T-cell (primary cell): ENCODE measurements around the gene AKT1. TPM values are rescaled to one million over a fixed set of nuclear protein-coding genes. Genes with fewer than 3 reads are reported as not detected.
A peak's percentile ranks its signal among the peaks of the same experiment; 100 is the strongest.

Experiments
- ATAC-seq, 4 experiments: fragments of 200-7000 bp in 3 of 4; fragments of 150-1000 bp in 1 of 4; cut with Tn5 transposase; replicated peaks in 1 of 4; 1 replicate in 3 of 4; 2 replicates in 1 of 4; pipeline ENCODE4 v1.10.0; 2021; ENCODE audit warnings: moderate library complexity in 3 of 4, mild to moderate bottlenecking in 2 of 4, moderate number of reproducible peaks in 1 of 4
- CTCF ChIA-PET, 2 donors: fragments of 300-600 bp; sonication (Branson Sonifier 250); formaldehyde crosslinking; loops; one replicate each; lab custom pipeline; 2022; ENCODE audit warnings: antibody characterized with exemption in 2 of 2; lab: Charles Lee
- POLR2A ChIA-PET, 2 donors: fragments of 300-600 bp; sonication (Branson Sonifier 250); formaldehyde crosslinking; loops; one replicate each; lab custom pipeline; 2022; ENCODE audit warnings: antibody characterized with exemption in 2 of 2; lab: Charles Lee
- DNase-seq, 35 experiments: peaks; one replicate each; pipeline versions ENCODE4 v3.0.0 to v3.0.0-alpha.2; 2013 to 2023
- H3K27ac ChIP-seq: one replicate; pipeline ENCODE4 v1.5.1; 2013; ENCODE audit warnings: low read length
- H3K27me3 ChIP-seq, 2 experiments: replicated peaks in 1 of 2; 1 replicate in 1 of 2; 2 replicates in 1 of 2; pipeline versions ENCODE4 v1.6.1 to v1.7.0; 2013; ENCODE audit warnings: low read length in 1 of 2, mixed read lengths in 1 of 2; ENCODE audit not compliant: control insufficient read depth in 2 of 2, insufficient read depth in 2 of 2; ENCODE audit errors: extremely low read depth in 1 of 2
- H3K36me3 ChIP-seq, 2 donors: 1 replicate in 1 of 2; 2 replicates in 1 of 2; pipeline versions ENCODE4 v1.6.1 to v1.7.0; 2013; ENCODE audit warnings: low read length in 1 of 2; ENCODE audit not compliant: control insufficient read depth in 2 of 2, insufficient read depth in 1 of 2; ENCODE audit errors: extremely low read depth in 1 of 2
- H3K4me1 ChIP-seq, 2 experiments: 1 replicate in 1 of 2; 2 replicates in 1 of 2; pipeline versions ENCODE4 v1.6.1 to v1.7.0; 2013; ENCODE audit warnings: low read length in 2 of 2, mixed read lengths in 1 of 2; ENCODE audit not compliant: insufficient read depth in 2 of 2, control insufficient read depth in 1 of 2; ENCODE audit errors: extremely low read depth in 1 of 2
- H3K4me3 ChIP-seq, 2 donors: 1 replicate in 1 of 2; 2 replicates in 1 of 2; pipeline versions ENCODE4 v1.5.1 to v1.7.0; 2013; ENCODE audit warnings: mild to moderate bottlenecking in 2 of 2, low read length in 1 of 2, moderate library complexity in 1 of 2; ENCODE audit not compliant: control insufficient read depth in 1 of 2; ENCODE audit errors: extremely low read depth in 1 of 2
- H3K9me3 ChIP-seq: 2 replicates; pipeline ENCODE4 v1.7.0; 2013
- H3K27ac Mint-ChIP-seq, 2 donors: one replicate each; pipeline ENCODE4 v1.8.0; 2020 to 2021; ENCODE audit warnings: mild to moderate bottlenecking in 2 of 2, mixed read lengths in 2 of 2
- H3K27me3 Mint-ChIP-seq, 2 donors: one replicate each; pipeline ENCODE4 v1.8.0; 2021 to 2022; ENCODE audit warnings: mixed read lengths in 2 of 2
- H3K36me3 Mint-ChIP-seq: one replicate; pipeline ENCODE4 v1.8.0; 2021; ENCODE audit warnings: mixed read lengths
- H3K4me1 Mint-ChIP-seq, 3 donors: one replicate each; pipeline ENCODE4 v1.8.0; 2020 to 2022; ENCODE audit warnings: mixed read lengths in 3 of 3, mild to moderate bottlenecking in 1 of 3
- H3K4me3 Mint-ChIP-seq, 3 donors: one replicate each; pipeline ENCODE4 v1.8.0; 2020 to 2022; ENCODE audit warnings: mild to moderate bottlenecking in 3 of 3, mixed read lengths in 3 of 3, moderate library complexity in 3 of 3
- H3K9me3 Mint-ChIP-seq, 3 donors: one replicate each; pipeline ENCODE4 v1.8.0; 2020 to 2022; ENCODE audit warnings: mixed read lengths in 3 of 3
- WGBS: methylation state at CpG from one replicate; pipeline ENCODE4 v1.1.5; 2013; ENCODE audit warnings: missing lambda C conversion rate; ENCODE audit not compliant: insufficient coverage; 5-methylcytosine and 5-hydroxymethylcytosine counted together
- total RNA-seq, 35 experiments: library from RNA in 6 of 35; stranded (reverse) in 6 of 35; fragments of 120-200 nt in 1 of 35; gene quantifications; one replicate each; pipeline versions ENCODE4 v1.2.1 to v1.2.4 and lab custom pipeline; 2013 to 2026

Gene AKT1
- total RNA-seq, 5 donors from 2014 or later (not counting 1 experiment from before 2014, with no cell fraction given): 68.4 to 113 (median 99.7) TPM

DNA sequence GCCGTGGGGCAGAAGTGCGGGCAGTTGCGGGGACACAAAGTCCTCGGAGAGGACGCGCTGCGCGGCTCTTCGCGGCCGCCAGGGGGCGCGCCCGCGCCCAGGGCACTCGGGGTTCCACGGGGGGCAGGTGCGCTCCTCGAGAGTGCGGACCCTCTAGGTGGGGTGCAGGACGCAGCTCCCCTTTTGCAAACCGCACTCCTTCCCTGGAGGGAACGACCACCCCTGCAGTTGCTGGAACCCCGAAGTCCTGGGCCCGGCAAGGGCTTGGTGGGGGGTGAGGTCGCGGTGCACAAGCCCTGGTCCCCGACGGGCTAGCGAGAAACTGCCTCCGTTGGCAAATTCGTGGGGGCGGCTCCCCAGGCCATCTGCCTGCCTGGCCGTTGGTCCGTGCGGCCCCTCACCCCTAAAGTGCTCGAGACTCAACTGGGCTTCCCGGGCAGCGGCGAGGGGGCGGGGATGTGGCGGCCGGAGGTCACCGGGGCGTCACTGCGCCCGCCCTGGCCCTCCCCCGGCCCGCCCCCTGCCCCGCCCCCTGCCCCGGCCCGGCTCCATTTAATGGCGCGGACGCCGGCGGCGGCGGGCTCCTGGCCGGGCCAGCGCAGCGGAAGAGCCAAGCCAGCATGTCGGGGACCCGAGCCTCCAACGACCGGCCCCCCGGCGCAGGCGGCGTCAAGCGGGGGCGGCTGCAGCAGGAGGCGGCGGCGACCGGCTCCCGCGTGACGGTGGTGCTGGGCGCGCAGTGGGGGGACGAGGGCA lies 71.7 kb downstream of the AKT1 start, which contains the start of gene ADSS1:
ADSS1 (plus strand) TSS at position 579 of the 756 bp plus-strand sequence; CDS start at position 621, 42 bp downstream.
- CTCF ChIA-PET: interaction anchor here in 1 of 2 donors (0.6 to 1.5 kb wide), 2 partner anchors 29 to 103 kb away, joined by 3 to 4 read pairs; partner anchors contain the start of gene SIVA1
- Histone ChIP-seq H3K9me3 (no peaks in the 10 kb centered on the region), H3K27ac (no peak within 1 kb of the TSS), H3K4me1 (peaks cover 0 to 15% of the 10 kb centered on the region in 2 experiments), H3K36me3 (no peaks in the 10 kb centered on the region), H3K4me3 (peak within 1 kb of the TSS; percentile 66 to 75), H3K27me3 (peaks cover 0 to 14% of the 10 kb centered on the region in 2 experiments)
- WGBS: under 1% methylated on average over 74 of the region's 82 CpGs
- Mint-ChIP-seq H3K27me3 (no peaks in the 10 kb centered on the region), H3K36me3 (peaks cover 5% of the 10 kb centered on the region), H3K4me1 (peaks cover 0 to 3% (median 0%) of the 10 kb centered on the region in 3 donors), H3K9me3 (no peaks in the 10 kb centered on the region), H3K27ac (no peak within 1 kb of the TSS), H3K4me3 (peak within 1 kb of the TSS; percentile 53 to 69 (median 69))
- ATAC-seq (peak; percentile 80 to 87 (median 83)), DNase-seq (peak in 33 of 35 experiments; percentile 23 to 77 (median 48))
- POLR2A ChIA-PET: no interaction called here

DNA sequence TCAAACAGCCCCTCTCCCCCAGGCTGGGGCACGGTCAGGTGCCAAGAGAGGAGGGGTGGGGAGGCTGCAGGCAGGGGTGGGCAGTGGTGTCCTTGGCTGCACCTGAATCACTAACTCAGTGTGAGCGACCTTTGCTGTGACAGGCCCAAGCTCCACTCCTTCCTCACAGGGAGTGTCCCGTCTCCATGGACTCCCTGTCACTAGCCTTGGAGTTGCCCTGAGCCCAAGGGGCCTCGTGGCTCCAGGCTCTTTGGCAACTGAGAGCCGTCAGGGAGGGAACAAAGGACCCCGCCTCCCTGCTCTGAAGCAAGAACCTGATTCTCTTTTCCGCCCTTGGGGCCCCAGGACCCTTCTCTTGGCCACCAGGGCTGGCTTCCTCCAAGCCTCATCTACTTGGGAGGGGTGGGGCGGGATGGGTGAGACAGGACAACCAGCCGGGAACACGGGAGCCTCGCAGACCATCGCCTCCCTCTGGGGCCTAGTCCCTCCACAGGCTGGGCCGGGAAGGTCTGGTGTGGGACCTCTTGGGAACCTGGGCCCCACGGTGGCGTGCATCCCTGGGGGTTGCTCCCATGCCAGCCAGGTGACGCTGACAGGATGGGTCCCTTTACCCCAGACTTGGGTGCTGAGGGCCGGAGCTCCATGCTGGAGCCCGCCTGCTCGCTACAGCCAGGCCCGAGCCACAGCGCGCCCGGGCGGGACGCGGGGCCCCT lies 72.5 kb downstream of the AKT1 start:
- H3K4me3 Mint-ChIP-seq: peak overlapping the region in 1 of 3 donors; percentile 53
- peaks cover 0 to 3% (median 0%) of the 10 kb centered on the region in 3 donors for H3K4me1 Mint-ChIP-seq
- peaks cover 5% of the 10 kb centered on the region for H3K36me3 Mint-ChIP-seq
- Histone ChIP-seq H3K27ac (no peak overlapping the region), H3K9me3 (no peaks in the 10 kb centered on the region), H3K4me1 (peaks cover 0 to 15% of the 10 kb centered on the region in 2 experiments), H3K4me3 (no peak overlapping the region), H3K27me3 (peaks cover 0 to 14% of the 10 kb centered on the region in 2 experiments), H3K36me3 (no peaks in the 10 kb centered on the region)
- DNase-seq (no peak), ATAC-seq (peak in 1 of 4 experiments; percentile 2)
- WGBS: 46% methylated on average over 19 of the region's 26 CpGs
- no peak overlapping the region for H3K27ac Mint-ChIP-seq
- H3K27me3 Mint-ChIP-seq: no peaks in the 10 kb centered on the region
- H3K9me3 Mint-ChIP-seq: no peaks in the 10 kb centered on the region
- ChIA-PET CTCF (interaction anchor here in 1 of 2 donors (0.6 to 1.5 kb wide), 2 partner anchors 29 to 104 kb away, joined by 3 to 4 read pairs; partner anchors contain the start of gene SIVA1), POLR2A (no interaction called here)

DNA sequence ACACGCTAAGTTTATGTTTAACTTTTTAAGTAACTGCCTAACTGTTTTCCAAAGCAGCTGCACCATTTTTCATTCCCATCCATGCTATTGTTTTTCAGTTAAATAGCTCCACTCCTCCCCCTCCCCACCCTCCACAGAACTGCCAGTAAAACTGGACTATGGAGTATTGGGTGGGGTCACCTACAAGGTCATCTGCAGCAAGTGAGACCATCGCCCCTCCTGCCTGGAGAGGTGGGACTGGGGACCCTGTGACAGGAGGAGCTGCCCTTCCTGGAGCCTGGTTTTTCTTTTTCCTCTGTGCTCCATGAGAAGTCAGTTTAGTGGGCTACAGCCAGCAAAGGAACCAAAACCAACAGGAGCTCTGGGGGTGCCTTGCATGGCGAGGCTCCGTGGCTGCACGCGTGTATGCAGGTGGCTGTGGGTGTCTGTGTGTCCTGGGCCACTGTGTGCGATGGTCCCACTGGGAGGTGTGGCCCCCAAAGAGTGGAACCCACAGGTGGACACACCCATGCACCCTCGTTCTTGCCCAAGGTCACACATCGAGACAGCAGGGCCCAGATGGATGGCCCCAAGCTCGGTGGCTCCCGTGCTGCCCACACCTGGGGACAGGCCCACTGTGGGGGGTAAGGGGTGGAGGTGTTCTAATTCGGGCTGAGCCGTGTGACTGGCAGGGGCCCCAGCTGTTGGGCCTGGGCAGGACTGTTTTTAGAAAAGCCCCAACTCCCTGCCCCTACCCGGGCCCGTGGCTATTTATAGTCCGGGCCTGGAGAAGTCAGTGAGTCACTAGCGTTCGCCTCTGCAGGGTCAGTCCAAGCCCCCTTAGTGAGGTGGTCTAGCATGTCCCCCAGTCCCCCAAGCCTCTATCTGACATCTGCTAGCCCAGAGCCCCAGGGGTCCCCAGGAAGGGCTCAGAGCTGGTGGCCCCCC lies 73.8 kb downstream of the AKT1 start:
- Mint-ChIP-seq H3K4me3 (peak overlapping the region in 1 of 3 donors; percentile 24), H3K36me3 (peaks cover 8% of the 10 kb centered on the region), H3K27me3 (no peaks in the 10 kb centered on the region), H3K27ac (no peak overlapping the region), H3K4me1 (peaks cover 0 to 6% (median 0%) of the 10 kb centered on the region in 3 donors), H3K9me3 (no peaks in the 10 kb centered on the region)
- Histone ChIP-seq H3K27me3 (peaks cover 0 to 13% of the 10 kb centered on the region in 2 experiments), H3K4me3 (no peak overlapping the region), H3K36me3 (no peaks in the 10 kb centered on the region), H3K9me3 (no peaks in the 10 kb centered on the region), H3K4me1 (peaks cover 0 to 15% of the 10 kb centered on the region in 2 experiments), H3K27ac (no peak overlapping the region)
- POLR2A ChIA-PET: no interaction called here
- DNase-seq (no peak), ATAC-seq (no peak)
- CTCF ChIA-PET: interaction anchor here in 1 of 2 donors (0.6 to 1.0 kb wide), 2 partner anchors 27 to 31 kb away, joined by 3 to 4 read pairs; partner anchors contain the start of gene SIVA1
- WGBS: 84% methylated on average over 12 of the region's 18 CpGs

Other genes starting within 250 kb of the AKT1 start
- not detected for gene C14orf180, start 216.0 kb downstream of the AKT1 start, total RNA-seq
- gene TMEM179, start 191.0 kb downstream of the AKT1 start, total RNA-seq: not detected
- gene INF2, start 106.1 kb downstream of the AKT1 start, total RNA-seq: 100 to 1,000 TPM in 2 of 5 donors, 10 to 100 TPM in 3; 72.7 to 128 (median 83.7) TPM
- gene ADSS1, start 71.5 kb downstream of the AKT1 start, total RNA-seq: 1 to 10 TPM; 2.4 to 5.7 (median 3.5) TPM
- 10 to 100 TPM; 62.3 to 93.5 (median 79.5) TPM for gene SIVA1, start 42.6 kb downstream of the AKT1 start, total RNA-seq
- 10 to 100 TPM in 1 of 5 donors, 1 to 10 TPM in 4; 3.5 to 10.5 (median 9.4) TPM for gene ZBTB42, start 5.4 kb upstream of the AKT1 start, total RNA-seq
- 10 to 100 TPM in 1 of 5 donors, 1 to 10 TPM in 4; 2.8 to 11.2 (median 6.9) TPM for gene CEP170B, start 69.5 kb upstream of the AKT1 start, total RNA-seq
- gene PLD4, start 129.1 kb upstream of the AKT1 start, total RNA-seq: 1 to 10 TPM in 4 of 5 donors, under 1 TPM in 1; 0.65 to 4.9 (median 3.9) TPM
- under 1 TPM in 3 of 5 donors, not detected in 2; 0.20 to 0.38 (median 0.22) TPM for gene AHNAK2, start 182.6 kb upstream of the AKT1 start, total RNA-seq
- gene CLBA1, start 190.0 kb upstream of the AKT1 start, total RNA-seq: 1 to 10 TPM; 1.2 to 3.4 (median 2.7) TPM
- 10 to 100 TPM; 13.0 to 20.1 (median 15.8) TPM for gene CDCA4, start 225.3 kb upstream of the AKT1 start, total RNA-seq